WI38 (cell line): ENCODE measurements around the gene FBXL7.

Source experiments
- H3K4me3 ChIP-seq: 2 replicates; pipeline ENCODE4 v1.5.1; 2011; ENCODE audit warnings: low read depth, mild to moderate bottlenecking, control low read depth, low read length
- CTCF ChIP-seq: IDR thresholded peaks from 2 replicates; pipeline ENCODE4 v1.5.1; 2012; ENCODE audit warnings: low read depth, mild to moderate bottlenecking, control low read depth, low read length

FBXL7 gene

GRCh38 chr5:15719784-15720183 lies 219.8 kb downstream of the FBXL7 start:
- TF ChIP-seq CTCF: no peak
- no peak overlapping the region for H3K4me3 ChIP-seq

GRCh38 chr5:15720515-15720914 lies 220.5 kb downstream of the FBXL7 start:
- no peak for TF ChIP-seq CTCF
- H3K4me3 ChIP-seq: no peak overlapping the region

GRCh38 chr5:15722305-15722704 lies 222.3 kb downstream of the FBXL7 start:
- no peak for TF ChIP-seq CTCF
- H3K4me3 ChIP-seq: no peak overlapping the region

GRCh38 chr5:15727375-15727774 lies 227.4 kb downstream of the FBXL7 start:
- no peak for TF ChIP-seq CTCF
- no peak overlapping the region for H3K4me3 ChIP-seq

GRCh38 chr5:15728811-15729210 lies 228.8 kb downstream of the FBXL7 start:
- TF ChIP-seq CTCF: no peak
- no peak overlapping the region for H3K4me3 ChIP-seq

GRCh38 chr5:15731699-15732098 lies 231.7 kb downstream of the FBXL7 start:
- H3K4me3 ChIP-seq: no peak overlapping the region
- no peak for TF ChIP-seq CTCF

GRCh38 chr5:15734058-15734457 lies 234.1 kb downstream of the FBXL7 start:
- H3K4me3 ChIP-seq: no peak overlapping the region
- no peak for TF ChIP-seq CTCF
